GM06990 (cell line): ENCODE results near the gene PRR23A.

ENCODE experiments used
- DNase-seq: peaks from one replicate; pipeline ENCODE4 v3.0.0-alpha.2; 2011; ENCODE audit not compliant: insufficient read length; ENCODE audit errors: extremely low read depth
- H3K27me3 ChIP-seq: replicated peaks from 2 replicates; pipeline ENCODE4 v1.6.0; 2011; ENCODE audit warnings: low read length; ENCODE audit not compliant: control insufficient read depth, insufficient read depth
- H3K36me3 ChIP-seq: 2 replicates; pipeline ENCODE4 v1.5.1; 2011; ENCODE audit warnings: low read length; ENCODE audit not compliant: control insufficient read depth, insufficient read depth
- H3K4me3 ChIP-seq: replicated peaks from 2 replicates; pipeline ENCODE4 v1.5.1; 2011; ENCODE audit warnings: low read depth, mild to moderate bottlenecking, control low read depth, low read length
- TF ChIP-seq, protein P1 (sequence below): IDR thresholded peaks from 2 replicates; pipeline ENCODE4 v1.5.1; 2011; ENCODE audit warnings: low read length, control low read depth, mild to moderate bottlenecking, inconsistent platforms; ENCODE audit not compliant: insufficient read depth, poor library complexity, severe bottlenecking

The PRR23A gene

DNA sequence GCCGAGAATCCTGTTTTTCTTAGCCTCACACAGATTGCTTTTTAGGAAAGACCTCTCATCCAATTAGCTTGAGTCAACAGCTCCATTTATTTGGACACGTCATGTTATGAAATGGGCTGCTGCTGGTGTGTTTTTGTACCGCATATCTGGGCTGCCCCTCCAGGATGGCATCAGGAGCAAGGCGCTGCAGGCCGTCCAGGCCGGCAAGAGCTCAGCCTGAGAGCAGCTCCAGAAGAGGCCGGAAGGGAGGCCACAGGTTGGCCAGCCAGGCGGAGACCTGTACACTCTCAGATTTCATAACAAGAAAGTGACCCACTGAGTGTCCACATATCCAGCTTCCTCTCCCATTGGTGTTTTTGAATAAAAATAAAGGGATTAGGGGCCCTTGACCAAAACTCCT is 30.7 kb downstream of the PRR23A start:
- no peak overlapping the region for H3K4me3 ChIP-seq
- TF ChIP-seq, protein P1, sequence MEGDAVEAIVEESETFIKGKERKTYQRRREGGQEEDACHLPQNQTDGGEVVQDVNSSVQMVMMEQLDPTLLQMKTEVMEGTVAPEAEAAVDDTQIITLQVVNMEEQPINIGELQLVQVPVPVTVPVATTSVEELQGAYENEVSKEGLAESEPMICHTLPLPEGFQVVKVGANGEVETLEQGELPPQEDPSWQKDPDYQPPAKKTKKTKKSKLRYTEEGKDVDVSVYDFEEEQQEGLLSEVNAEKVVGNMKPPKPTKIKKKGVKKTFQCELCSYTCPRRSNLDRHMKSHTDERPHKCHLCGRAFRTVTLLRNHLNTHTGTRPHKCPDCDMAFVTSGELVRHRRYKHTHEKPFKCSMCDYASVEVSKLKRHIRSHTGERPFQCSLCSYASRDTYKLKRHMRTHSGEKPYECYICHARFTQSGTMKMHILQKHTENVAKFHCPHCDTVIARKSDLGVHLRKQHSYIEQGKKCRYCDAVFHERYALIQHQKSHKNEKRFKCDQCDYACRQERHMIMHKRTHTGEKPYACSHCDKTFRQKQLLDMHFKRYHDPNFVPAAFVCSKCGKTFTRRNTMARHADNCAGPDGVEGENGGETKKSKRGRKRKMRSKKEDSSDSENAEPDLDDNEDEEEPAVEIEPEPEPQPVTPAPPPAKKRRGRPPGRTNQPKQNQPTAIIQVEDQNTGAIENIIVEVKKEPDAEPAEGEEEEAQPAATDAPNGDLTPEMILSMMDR: no peak
- no peak for DNase-seq
- H3K36me3 ChIP-seq: no peaks in the 10 kb centered on the region
- no peaks in the 10 kb centered on the region; the same call in 1 of the 2 replicates for H3K27me3 ChIP-seq

DNA sequence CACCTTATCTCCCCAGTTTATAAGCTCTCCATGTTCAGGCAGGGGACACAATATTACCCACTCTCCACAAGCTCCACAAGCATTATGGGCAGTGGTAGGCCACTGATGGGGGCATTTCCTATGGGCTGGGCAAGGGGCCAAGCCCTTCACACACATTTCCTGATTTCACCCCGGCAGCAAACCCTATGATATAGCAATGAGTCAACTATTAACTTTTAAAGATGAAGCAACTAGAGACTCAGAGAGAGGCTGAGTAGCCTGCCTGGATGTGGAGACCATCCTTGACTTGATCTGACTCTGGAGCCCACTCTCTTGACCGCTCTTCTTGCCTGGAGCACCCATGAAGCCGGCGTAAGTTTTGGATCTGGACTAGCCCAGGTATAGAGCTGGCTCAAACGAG is 31.6 kb downstream of the PRR23A start:
- TF ChIP-seq, protein P1: no peak
- H3K36me3 ChIP-seq: no peaks in the 10 kb centered on the region
- H3K4me3 ChIP-seq: no peak overlapping the region
- no peaks in the 10 kb centered on the region; the same call in 1 of the 2 replicates for H3K27me3 ChIP-seq
- no peak for DNase-seq

DNA sequence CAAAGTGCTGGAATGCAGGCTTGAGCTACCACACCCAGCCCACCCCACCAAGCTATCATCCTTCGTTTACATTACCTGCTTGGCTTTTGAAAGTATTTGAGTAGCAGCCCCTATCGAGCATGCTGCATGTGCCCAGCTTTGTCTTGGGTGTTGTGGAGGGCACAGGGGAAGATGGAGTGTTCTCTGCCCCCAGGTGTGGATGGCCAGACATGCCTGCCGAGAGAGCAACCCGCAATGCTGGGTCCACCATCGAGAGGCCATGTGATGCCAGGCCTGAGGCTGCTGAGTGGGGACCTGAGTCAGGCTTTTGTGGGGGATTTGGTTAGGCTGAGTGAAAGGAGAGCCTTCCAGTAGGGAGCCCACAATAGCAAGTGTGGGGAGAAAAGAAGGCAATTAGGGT is 33.1 kb downstream of the PRR23A start:
- Histone ChIP-seq H3K27me3 (no peaks in the 10 kb centered on the region; the same call in 1 of the 2 replicates), H3K36me3 (no peaks in the 10 kb centered on the region), H3K4me3 (no peak overlapping the region)
- TF ChIP-seq, protein P1: no peak
- no peak for DNase-seq

DNA sequence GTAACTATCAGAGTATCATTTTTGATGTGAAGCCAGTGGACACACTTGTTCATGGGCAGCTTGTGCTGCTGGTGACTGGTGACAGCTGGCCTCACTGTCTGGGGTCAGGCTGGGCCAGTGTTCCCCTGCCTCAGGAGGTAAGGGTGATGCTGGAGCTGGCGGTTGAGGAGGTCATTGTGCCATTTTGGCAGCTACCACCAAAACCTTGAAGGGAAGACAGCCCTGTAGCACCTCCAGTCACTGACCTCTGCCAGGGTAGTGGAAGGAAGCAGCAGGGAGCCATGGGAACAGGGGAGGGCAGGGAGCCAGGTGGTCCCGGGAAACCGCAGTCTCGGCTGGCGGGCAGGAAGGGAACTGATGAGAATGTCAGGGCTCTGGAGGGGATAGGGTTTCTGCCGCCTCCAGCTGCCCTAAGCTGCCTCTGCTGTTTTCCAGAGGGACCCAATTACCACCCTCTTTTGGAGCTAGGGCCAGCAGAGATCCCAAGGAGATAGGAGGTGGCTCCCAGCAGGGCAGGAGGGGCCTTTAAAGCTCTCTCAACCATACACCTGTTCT is 34.2 kb downstream of the PRR23A start:
- Histone ChIP-seq H3K4me3 (no peak overlapping the region), H3K36me3 (no peaks in the 10 kb centered on the region), H3K27me3 (no peaks in the 10 kb centered on the region; the same call in 1 of the 2 replicates)
- TF ChIP-seq, protein P1: no peak
- DNase-seq: no peak

DNA sequence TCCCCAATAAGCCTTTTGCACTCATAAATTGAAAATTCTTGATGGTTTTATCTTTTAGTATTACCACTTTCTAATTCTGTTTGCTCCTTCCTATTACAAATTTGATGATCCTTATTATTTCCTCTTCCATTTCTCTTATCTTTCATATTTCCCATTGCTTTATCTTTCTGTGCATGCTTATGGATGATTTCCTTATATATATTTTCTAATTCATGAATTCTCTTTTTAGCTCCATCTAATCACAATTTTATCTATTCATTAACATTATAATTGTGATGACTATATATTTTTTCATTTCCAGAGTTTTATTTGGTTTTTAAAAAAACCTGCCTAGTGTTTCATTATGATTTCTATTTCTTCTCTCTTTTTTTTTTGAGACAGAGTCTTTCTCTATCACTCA is 41.1 kb downstream of the PRR23A start:
- DNase-seq: no peak
- H3K36me3 ChIP-seq: no peaks in the 10 kb centered on the region
- TF ChIP-seq, protein P1: no peak

DNA sequence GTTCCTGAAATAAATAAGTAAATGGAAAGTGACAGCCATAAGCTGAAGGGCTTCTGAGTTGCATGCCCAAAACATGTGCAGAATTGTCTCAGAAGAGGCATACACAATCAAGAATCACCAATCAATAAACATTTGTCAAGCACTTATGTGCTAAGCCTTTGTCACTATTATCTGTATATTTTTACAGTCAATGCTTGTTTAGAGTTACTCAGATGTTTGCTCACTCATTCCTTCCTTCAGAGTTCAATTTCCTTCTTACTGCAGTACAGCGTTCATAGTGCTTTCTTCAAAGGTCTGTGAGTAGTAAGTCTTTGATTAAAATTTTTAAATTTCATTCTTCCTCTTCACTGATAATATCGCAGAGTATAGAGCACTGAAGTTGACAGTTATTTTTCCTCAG is 41.8 kb downstream of the PRR23A start:
- TF ChIP-seq, protein P1: no peak
- Histone ChIP-seq H3K27me3 (peaks cover 2% of the 10 kb centered on the region), H3K36me3 (no peaks in the 10 kb centered on the region), H3K4me3 (no peak overlapping the region)
- no peak for DNase-seq

More for the DNA sequence above, 41.1 kb downstream of the PRR23A start:
- H3K4me3 ChIP-seq: no peak overlapping the region
- H3K27me3 ChIP-seq: peaks cover 2% of the 10 kb centered on the region
